Naive thymus-derived CD4-positive, alpha-beta T cell (primary cell): ENCODE data around the gene PTCH2. TPM values are rescaled to one million over a fixed set of nuclear protein-coding genes. Genes with fewer than 3 reads are reported as not detected.

Experiments
- ATAC-seq: fragments of 150-1000 bp; cut with Tn5 transposase; 2 replicates; pipeline ENCODE4 v1.10.0; 2021; ENCODE audit warnings: mild to moderate bottlenecking, moderate library complexity
- CTCF ChIA-PET: fragments of 350-600 bp; sonication (Branson Sonifier 250); formaldehyde crosslinking; loops from one replicate; lab custom pipeline; 2021; ENCODE audit warnings: antibody characterized with exemption; lab: Charles Lee
- POLR2A ChIA-PET: fragments of 350-600 bp; sonication (Branson Sonifier 250); formaldehyde crosslinking; loops from one replicate; lab custom pipeline; 2021; ENCODE audit warnings: antibody characterized with exemption, inconsistent platforms; lab: Charles Lee
- DNase-seq, 9 donors: peaks; one replicate each; pipeline versions ENCODE4 v3.0.0 to v3.0.0-alpha.2; 2020 to 2022; ENCODE audit warnings: mixed read lengths in 1 of 9
- H3K27ac ChIP-seq: one replicate; pipeline ENCODE4 v1.7.0; 2013; ENCODE audit warnings: mild to moderate bottlenecking, low read depth, low read length, moderate library complexity
- H3K27me3 ChIP-seq, 2 donors: one replicate each; pipeline ENCODE4 v1.7.0; 2013; ENCODE audit warnings: low read length in 2 of 2, mild to moderate bottlenecking in 2 of 2, moderate library complexity in 2 of 2; ENCODE audit not compliant: control insufficient read depth in 2 of 2, insufficient read depth in 2 of 2
- H3K36me3 ChIP-seq, 3 experiments: 1 replicate in 2 of 3; 2 replicates in 1 of 3; pipeline ENCODE4 v1.7.0; 2013; ENCODE audit warnings: low read length in 3 of 3, mild to moderate bottlenecking in 3 of 3, moderate library complexity in 1 of 3; ENCODE audit not compliant: insufficient read depth in 3 of 3, control insufficient read depth in 2 of 3
- H3K4me1 ChIP-seq, 2 donors: one replicate each; pipeline ENCODE4 v1.7.0; 2013; ENCODE audit warnings: low read length in 2 of 2, mild to moderate bottlenecking in 2 of 2, moderate library complexity in 1 of 2; ENCODE audit not compliant: control insufficient read depth in 2 of 2, insufficient read depth in 2 of 2
- H3K4me3 ChIP-seq: 2 replicates; pipeline ENCODE4 v1.7.0; 2013; ENCODE audit warnings: mild to moderate bottlenecking, low read length
- H3K9me3 ChIP-seq, 3 experiments: 1 replicate in 2 of 3; 2 replicates in 1 of 3; pipeline ENCODE4 v1.7.0; 2013; ENCODE audit warnings: low read length in 3 of 3; ENCODE audit not compliant: control insufficient read depth in 2 of 3
- H3K27ac Mint-ChIP-seq, 9 donors: one replicate each; pipeline ENCODE4 v1.8.0; 2020 to 2022; ENCODE audit warnings: mixed read lengths in 9 of 9, mild to moderate bottlenecking in 8 of 9, moderate library complexity in 5 of 9, inconsistent platforms in 2 of 9
- H3K27me3 Mint-ChIP-seq, 5 donors: one replicate each; pipeline ENCODE4 v1.8.0; 2021 to 2022; ENCODE audit warnings: mixed read lengths in 5 of 5, mild to moderate bottlenecking in 1 of 5
- H3K36me3 Mint-ChIP-seq, 5 donors: one replicate each; pipeline ENCODE4 v1.8.0; 2020 to 2022; ENCODE audit warnings: mixed read lengths in 5 of 5, mild to moderate bottlenecking in 3 of 5, inconsistent platforms in 1 of 5
- H3K4me1 Mint-ChIP-seq, 7 donors: one replicate each; pipeline ENCODE4 v1.8.0; 2020 to 2022; ENCODE audit warnings: mixed read lengths in 7 of 7, mild to moderate bottlenecking in 3 of 7, inconsistent platforms in 1 of 7
- H3K4me3 Mint-ChIP-seq, 10 donors: one replicate each; pipeline ENCODE4 v1.8.0; 2020 to 2022; ENCODE audit warnings: mild to moderate bottlenecking in 10 of 10, mixed read lengths in 10 of 10, moderate library complexity in 6 of 10, inconsistent platforms in 2 of 10
- H3K9me3 Mint-ChIP-seq, 11 donors: one replicate each; pipeline ENCODE4 v1.8.0; 2020 to 2022; ENCODE audit warnings: mixed read lengths in 11 of 11, mild to moderate bottlenecking in 4 of 11, inconsistent platforms in 1 of 11, moderate library complexity in 1 of 11
- intact Hi-C, 2 donors: fragments of 100-400 bp; cut with micrococcal nuclease; formaldehyde crosslinking; loops; one replicate each; pipeline ENCODE4 v1.15.1; 2023
- polyA plus RNA-seq, 2 donors: library from polyadenylated mRNA; unstranded; fragments of 300-500 nt; fragmentation: Illumina TruSeq; gene quantifications; one replicate each; pipeline ENCODE4 v1.2.3, GENCODE V29; 2021
- total RNA-seq, 6 experiments: library from RNA in 5 of 6; stranded (reverse) in 5 of 6; gene quantifications; 1 replicate in 5 of 6; 2 replicates in 1 of 6; pipeline ENCODE4 v1.2.3 and lab custom pipeline; 2021 to 2026

Gene PTCH2
- total and polyA plus RNA-seq, 7 experiments from 2014 or later, result 0.06 to 2.8 (median 1.3) TPM; not detected in 1

DNA sequence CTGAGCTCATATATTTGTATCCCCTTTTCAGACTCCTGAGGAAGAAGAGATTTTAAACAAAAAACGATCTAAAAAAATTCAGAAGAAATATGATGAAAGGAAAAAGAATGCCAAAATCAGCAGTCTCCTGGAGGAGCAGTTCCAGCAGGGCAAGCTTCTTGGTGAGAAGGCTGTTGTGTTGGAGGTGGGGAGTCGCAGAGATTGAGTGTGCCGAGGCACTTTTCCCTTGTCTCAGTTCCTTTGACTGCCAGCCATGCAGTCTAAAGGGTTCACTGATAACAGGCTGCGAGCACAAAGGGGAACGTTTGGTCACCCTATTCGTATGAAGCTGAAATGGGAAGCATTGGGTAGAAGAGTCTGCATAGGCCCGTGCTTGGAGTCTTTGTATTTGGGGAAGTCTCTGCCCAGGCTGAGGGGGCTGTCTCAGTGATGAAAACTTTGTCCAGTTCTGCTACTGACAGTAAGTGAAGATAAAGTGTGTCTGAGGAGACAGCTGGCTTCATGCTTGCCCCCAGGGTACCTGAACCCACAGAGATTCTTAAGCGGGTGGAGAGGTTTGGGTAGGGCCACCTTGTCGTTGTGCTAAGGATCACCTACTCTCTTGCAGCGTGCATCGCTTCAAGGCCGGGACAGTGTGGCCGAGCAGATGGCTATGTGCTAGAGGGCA, 65.0 kb downstream of the PTCH2 start:
- peaks cover 8 to 51% (median 24%) of the 10 kb centered on the region in 5 donors for H3K36me3 Mint-ChIP-seq
- intact Hi-C loops, result loop anchor here in 1 of 2 donors (10.0 kb wide), 1 partner anchor 907 kb away; the partner anchor contains the start of genes GPBP1L1 and TMEM69
- peaks cover 0 to 47% (median 7%) of the 10 kb centered on the region in 3 experiments for H3K36me3 ChIP-seq
- H3K27ac Mint-ChIP-seq, result peak overlapping the region in 8 of 9 donors; percentile 3 to 95 (median 72)
- no peak overlapping the region for H3K27ac ChIP-seq
- peak overlapping the region in 6 of 10 donors; percentile 16 to 90 (median 88) for H3K4me3 Mint-ChIP-seq
- CTCF ChIA-PET, result interaction anchor here (1.1 kb wide), 1 partner anchor 714 kb away, joined by 4 read pairs; no protein-coding TSS in a partner anchor
- peaks cover 6 to 19% of the 10 kb centered on the region in 2 donors for H3K4me1 ChIP-seq
- POLR2A ChIA-PET, result interaction anchor here (0.8 to 5.5 kb wide), 6 partner anchors 9 to 57 kb away, joined by 3 to 93 read pairs (median 22); partner anchors contain the start of genes BEST4, BTBD19, DYNLT4 and RNU5D-1
- H3K4me1 Mint-ChIP-seq, result peaks cover 20 to 49% (median 37%) of the 10 kb centered on the region in 7 donors
- H3K4me3 ChIP-seq, result no peak overlapping the region
- no peaks in the 10 kb centered on the region for H3K9me3 Mint-ChIP-seq
- no peak for ATAC-seq
- no peaks in the 10 kb centered on the region for H3K27me3 ChIP-seq
- no peaks in the 10 kb centered on the region for H3K9me3 ChIP-seq
- H3K27me3 Mint-ChIP-seq, result no peaks in the 10 kb centered on the region
- no peak for DNase-seq

DNA sequence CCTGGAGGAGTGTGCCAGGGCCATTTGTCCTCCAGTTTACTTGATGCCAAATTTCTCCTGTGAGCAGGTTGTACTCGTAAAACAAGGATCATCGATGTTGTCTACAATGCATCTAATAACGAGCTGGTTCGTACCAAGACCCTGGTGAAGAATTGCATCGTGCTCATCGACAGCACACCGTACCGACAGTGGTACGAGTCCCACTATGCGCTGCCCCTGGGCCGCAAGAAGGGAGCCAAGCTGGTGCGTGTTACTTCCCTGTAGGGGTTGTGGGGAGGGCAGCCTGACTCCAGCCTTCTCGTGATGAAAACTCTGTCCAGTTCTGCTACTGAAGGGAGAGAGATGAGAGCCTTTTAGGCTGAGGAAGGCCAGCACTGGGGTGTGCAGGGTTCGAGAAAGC, 65.5 kb downstream of the PTCH2 start:
- Mint-ChIP-seq H3K27ac (peak overlapping the region; percentile 30 to 95 (median 77)), H3K4me1 (peaks cover 20 to 53% (median 41%) of the 10 kb centered on the region in 7 donors), H3K36me3 (peaks cover 8 to 53% (median 24%) of the 10 kb centered on the region in 5 donors), H3K27me3 (no peaks in the 10 kb centered on the region), H3K9me3 (no peaks in the 10 kb centered on the region), H3K4me3 (peak overlapping the region; percentile 8 to 99 (median 88))
- Histone ChIP-seq H3K4me1 (peaks cover 6 to 19% of the 10 kb centered on the region in 2 donors), H3K9me3 (no peaks in the 10 kb centered on the region), H3K27me3 (no peaks in the 10 kb centered on the region), H3K4me3 (no peak overlapping the region), H3K36me3 (peaks cover 0 to 47% (median 7%) of the 10 kb centered on the region in 3 experiments), H3K27ac (peak overlapping the region; percentile 89)
- ATAC-seq (no peak), DNase-seq (no peak)
- intact Hi-C loops, result loop anchor here in 1 of 2 donors (10.0 kb wide), 1 partner anchor 907 kb away; the partner anchor contains the start of genes GPBP1L1 and TMEM69
- POLR2A ChIA-PET, result interaction anchor here (0.8 to 5.5 kb wide), 8 partner anchors 10 to 518 kb away, joined by 3 to 93 read pairs (median 14); partner anchors contain the start of genes BEST4, BTBD19, DYNLT4 and RNU5D-1
- CTCF ChIA-PET, result interaction anchor here (1.1 kb wide), 1 partner anchor 715 kb away, joined by 4 read pairs; no protein-coding TSS in a partner anchor

DNA sequence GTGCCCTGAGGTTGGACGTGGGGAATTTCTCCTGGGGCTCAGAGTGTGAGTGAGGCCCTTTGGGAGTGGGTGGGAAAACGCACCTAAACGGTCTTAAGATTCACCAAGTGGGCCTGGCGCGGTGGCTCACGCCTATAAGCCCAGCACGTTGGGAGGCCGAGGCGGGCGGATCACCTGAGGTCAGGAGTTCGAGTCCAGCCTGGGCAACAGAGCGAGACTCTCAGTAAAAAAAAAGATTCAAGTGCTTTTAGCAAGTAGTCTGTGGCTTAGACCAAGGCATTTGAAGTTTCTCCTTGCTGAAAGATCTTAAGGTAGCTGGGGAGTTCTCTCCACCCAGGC, 66.4 kb downstream of the PTCH2 start:
- ChIA-PET CTCF (interaction anchor here (1.6 kb wide), 1 partner anchor 24 kb away, joined by 8 read pairs; the partner anchor contains the start of gene PLK3), POLR2A (interaction anchor here (0.6 to 5.5 kb wide), 18 partner anchors 11 to 724 kb away, joined by 3 to 93 read pairs (median 12); partner anchors contain the start of genes BEST4, BTBD19, DYNLT4 and HECTD3)
- no peak for ATAC-seq
- Mint-ChIP-seq H3K4me1 (peaks cover 20 to 53% (median 41%) of the 10 kb centered on the region in 7 donors), H3K36me3 (peaks cover 8 to 47% (median 24%) of the 10 kb centered on the region in 5 donors), H3K9me3 (no peaks in the 10 kb centered on the region), H3K27me3 (no peaks in the 10 kb centered on the region), H3K4me3 (peak overlapping the region; percentile 88 to 99 (median 92)), H3K27ac (peak overlapping the region; percentile 91 to 98 (median 94))
- Histone ChIP-seq H3K9me3 (no peaks in the 10 kb centered on the region), H3K27me3 (no peaks in the 10 kb centered on the region), H3K27ac (peak overlapping the region; percentile 89), H3K36me3 (peaks cover 0 to 47% (median 7%) of the 10 kb centered on the region in 3 experiments), H3K4me3 (peak overlapping the region; percentile 99), H3K4me1 (peaks cover 6 to 19% of the 10 kb centered on the region in 2 donors)
- intact Hi-C loops, result loop anchor here in 1 of 2 donors (10.0 kb wide), 1 partner anchor 908 kb away; the partner anchor contains the start of genes GPBP1L1 and TMEM69
- no peak for DNase-seq

DNA sequence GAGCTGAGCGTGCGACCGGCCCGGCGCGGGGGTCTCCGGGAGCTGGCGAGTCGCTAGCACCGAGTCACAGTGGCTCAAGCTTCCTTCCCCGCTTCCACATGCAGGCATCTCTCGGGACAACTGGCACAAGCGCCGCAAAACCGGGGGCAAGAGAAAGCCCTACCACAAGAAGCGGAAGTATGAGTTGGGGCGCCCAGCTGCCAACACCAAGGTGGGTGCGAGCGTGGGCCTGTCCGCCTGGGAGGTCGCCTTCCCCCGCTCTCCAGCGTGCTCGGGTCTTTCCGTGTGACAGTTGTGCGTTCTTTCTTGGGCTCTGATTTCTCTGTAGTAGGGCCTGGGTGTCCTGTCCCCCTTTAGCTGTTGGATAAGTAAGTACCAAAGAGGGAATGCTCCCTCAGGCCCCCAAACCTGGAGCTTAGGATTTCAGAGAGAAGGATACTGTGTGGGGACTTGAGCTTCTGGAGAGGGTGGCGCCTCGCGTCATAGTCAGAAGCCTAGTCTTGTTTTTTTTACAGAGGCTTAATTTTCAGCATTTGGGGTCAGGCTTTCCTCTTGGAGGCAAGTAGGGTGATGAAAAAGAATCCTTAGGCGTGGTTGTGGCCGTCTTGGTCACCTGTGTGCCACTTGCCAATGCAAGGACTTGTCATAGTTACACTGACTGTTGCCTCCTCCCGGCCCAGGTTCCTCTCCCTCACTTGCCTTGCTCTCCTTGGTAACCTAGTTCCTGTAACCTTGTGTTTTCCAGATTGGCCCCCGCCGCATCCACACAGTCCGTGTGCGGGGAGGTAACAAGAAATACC, 66.9 kb downstream of the PTCH2 start:
- H3K4me1 Mint-ChIP-seq, result peaks cover 20 to 48% (median 38%) of the 10 kb centered on the region in 7 donors
- H3K36me3 Mint-ChIP-seq, result peaks cover 8 to 42% (median 21%) of the 10 kb centered on the region in 5 donors

DNA sequence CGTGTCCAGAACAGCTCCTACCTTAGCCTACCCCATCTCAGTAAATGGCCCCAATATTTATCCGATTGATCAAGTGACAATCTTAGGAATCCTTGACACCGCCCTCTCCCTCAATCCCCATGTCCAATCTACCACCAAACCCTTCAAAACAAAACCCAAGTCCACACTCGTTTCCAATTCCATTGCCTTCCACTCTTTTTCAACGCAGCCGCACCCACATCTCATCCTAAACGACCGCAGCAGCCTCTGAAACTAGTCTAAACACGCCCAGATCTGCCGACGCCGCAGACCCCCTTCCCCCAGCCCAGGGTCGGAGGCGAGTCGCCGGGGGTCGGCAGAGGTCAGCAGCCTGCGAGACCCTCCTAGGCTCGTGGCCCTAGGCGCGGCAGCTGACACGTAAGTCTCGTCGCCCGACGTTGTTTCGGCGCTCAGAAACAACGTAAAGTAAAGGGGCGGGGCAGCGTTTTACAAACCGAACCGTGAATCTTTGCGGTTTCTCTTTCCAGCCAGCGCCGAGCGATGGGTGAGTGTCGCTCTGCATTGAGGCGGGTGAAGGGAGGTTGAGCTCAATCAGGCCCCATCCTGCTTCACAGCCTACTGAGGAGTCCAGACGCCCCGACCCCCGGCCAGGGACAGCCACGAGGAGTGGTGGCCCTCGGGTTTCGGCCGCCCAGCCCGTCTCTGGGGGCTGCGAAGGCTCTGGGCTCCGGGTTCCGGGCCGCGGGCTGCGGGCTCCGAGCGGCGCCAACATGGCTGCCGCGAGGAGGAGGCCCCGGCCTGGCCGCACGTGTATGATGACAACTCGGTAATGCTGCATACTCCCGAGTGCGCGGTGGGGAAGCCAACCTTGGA, 67.7 kb downstream of the PTCH2 start, which contains the start of gene RPS8:
TSS of gene RPS8 (plus strand) at position 463 of the 852 bp plus-strand sequence. CDS start at position 520, 57 bp downstream.
- Mint-ChIP-seq H3K36me3 (peaks cover 8 to 39% (median 15%) of the 10 kb centered on the region in 5 donors), H3K27ac (peak within 1 kb of the TSS; percentile 91 to 98 (median 94)), H3K4me3 (peak within 1 kb of the TSS; percentile 88 to 99 (median 92)), H3K9me3 (no peaks in the 10 kb centered on the region), H3K27me3 (no peaks in the 10 kb centered on the region), H3K4me1 (peaks cover 20 to 45% (median 38%) of the 10 kb centered on the region in 7 donors)
- DNase-seq, result peak; percentile 77 to 92 (median 90)
- ChIA-PET POLR2A (interaction anchor here (0.5 to 5.5 kb wide), 37 partner anchors 9 to 915 kb away, joined by 3 to 93 read pairs (median 5); partner anchors contain the start of genes BEST4, BTBD19, DYNLT4 and EIF2B3), CTCF (interaction anchor here (0.6 to 1.6 kb wide), 11 partner anchors 9 to 974 kb away, joined by 3 to 8 read pairs (median 3); partner anchors contain the start of genes HECTD3 and PLK3)
- Histone ChIP-seq H3K27ac (peak within 1 kb of the TSS; percentile 89), H3K4me1 (peaks cover 6 to 19% of the 10 kb centered on the region in 2 donors), H3K27me3 (no peaks in the 10 kb centered on the region), H3K36me3 (peaks cover 0 to 34% (median 7%) of the 10 kb centered on the region in 3 experiments), H3K9me3 (no peaks in the 10 kb centered on the region), H3K4me3 (peak within 1 kb of the TSS; percentile 99)
- intact Hi-C loops, result loop anchor here (1.0 to 10.0 kb wide), 15 partner anchors 9 to 909 kb away; partner anchors contain the start of genes KIF2C (in 2 of the 2), PLK3 (in 2 of the 2), RNU5D-1 (in 2 of the 2) and UROD (in 2 of the 2)
- ATAC-seq, result peak; percentile 91

More for the DNA sequence above, 66.9 kb downstream of the PTCH2 start:
- Histone ChIP-seq H3K36me3 (peaks cover 0 to 42% (median 7%) of the 10 kb centered on the region in 3 experiments), H3K9me3 (no peaks in the 10 kb centered on the region), H3K27me3 (no peaks in the 10 kb centered on the region), H3K27ac (peak overlapping the region; percentile 89), H3K4me3 (peak overlapping the region; percentile 99), H3K4me1 (peaks cover 6 to 19% of the 10 kb centered on the region in 2 donors)
- ChIA-PET POLR2A (interaction anchor here (0.5 to 5.5 kb wide), 30 partner anchors 10 to 915 kb away, joined by 3 to 93 read pairs (median 5); partner anchors contain the start of genes BEST4, BTBD19, DYNLT4 and GPBP1L1), CTCF (interaction anchor here (0.6 to 1.6 kb wide), 9 partner anchors 8 to 973 kb away, joined by 3 to 8 read pairs (median 3); partner anchors contain the start of genes HECTD3 and PLK3)
- Mint-ChIP-seq H3K9me3 (no peaks in the 10 kb centered on the region), H3K27me3 (no peaks in the 10 kb centered on the region), H3K4me3 (peak overlapping the region; percentile 88 to 99 (median 92)), H3K27ac (peak overlapping the region; percentile 91 to 98 (median 94))
- intact Hi-C loops, result loop anchor here (1.0 to 10.0 kb wide), 15 partner anchors 8 to 909 kb away; partner anchors contain the start of genes KIF2C (in 2 of the 2), PLK3 (in 2 of the 2), RNU5D-1 (in 2 of the 2) and UROD (in 2 of the 2)
- ATAC-seq (peak; percentile 30), DNase-seq (peak in 1 of 9 donors; percentile 24)
